GM12878 (cell line): Measurements from ENCODE around the gene IGSF23. TPM values are rescaled to one million over a fixed set of nuclear protein-coding genes. Genes with fewer than 3 reads are reported as not detected.
"Not testable (repeated sequence)": the region's sequence is repeated elsewhere in the genome, so short reads cannot be mapped to it uniquely, and the experiment has no call there.

Experiments used
- ATAC-seq: fragments of 200-7000 bp; cut with Tn5 transposase; 3 replicates; pipeline ENCODE4 v1.9.1; 2020; ENCODE audit warnings: mild to moderate bottlenecking, moderate library complexity
- BruUV-seq: library from RNA; stranded (reverse); fragments of 400-500 nt; replicated peaks from 2 replicates; lab custom pipeline; 2021; lab: Mats Ljungman, UMichigan
- CTCF ChIA-PET: fragments of 300-600 bp; sonication (Branson Sonifier 250); formaldehyde crosslinking; extraction: SDS; loops from one replicate; lab custom pipeline; 2021; ENCODE audit warnings: inconsistent platforms; lab: Yijun Ruan, JAX
- POLR2A ChIA-PET: fragments of 350-600 bp; formaldehyde crosslinking; extraction: SDS; loops from one replicate; lab custom pipeline; 2021; ENCODE audit warnings: inconsistent platforms; lab: Charles Lee
- RAD21 ChIA-PET: fragments of 300-600 bp; sonication (Branson Sonifier 250); formaldehyde crosslinking; loops from one replicate; lab custom pipeline; 2023; ENCODE audit warnings: antibody characterized with exemption; ENCODE audit not compliant: unreplicated experiment; lab: Charles Lee
- SMC1A ChIA-PET: fragments of 300-600 bp; sonication (Branson Sonifier 250); formaldehyde crosslinking; loops from one replicate; lab custom pipeline; 2023; ENCODE audit not compliant: unreplicated experiment, uncharacterized antibody; lab: Charles Lee
- DNase-seq: peaks from one replicate; pipeline ENCODE4 v3.0.0-alpha.2; 2011; ENCODE audit warnings: low read depth, low spot score
- FAIRE-seq: peaks from 3 replicates; lab custom pipeline; 2011; peaks lifted over from hg19 to GRCh38; lab: Jason Lieb, UNC
- H2AFZ ChIP-seq: 2 replicates; pipeline ENCODE4 v1.6.0; 2011; ENCODE audit warnings: low read depth, low read length, control low read depth; ENCODE audit not compliant: control insufficient read depth
- H3K27ac ChIP-seq: 2 replicates; pipeline ENCODE4 v1.5.1; 2011; ENCODE audit warnings: control low read depth; ENCODE audit not compliant: control insufficient read depth, insufficient read depth
- H3K27me3 ChIP-seq, 2 experiments: replicated peaks in 1 of 2; 2 replicates each; pipeline versions ENCODE4 v1.6.0 to v1.6.1; 2011; ENCODE audit warnings: low read length in 1 of 2; ENCODE audit not compliant: control insufficient read depth in 2 of 2, insufficient read depth in 2 of 2
- H3K36me3 ChIP-seq, 2 experiments: 2 replicates each; pipeline ENCODE4 v1.5.1; 2011; ENCODE audit warnings: low read length in 1 of 2; ENCODE audit not compliant: control insufficient read depth in 2 of 2, insufficient read depth in 2 of 2
- H3K4me1 ChIP-seq: 2 replicates; pipeline ENCODE4 v1.6.1; 2011; ENCODE audit warnings: mild to moderate bottlenecking, low read length, moderate library complexity, mixed read lengths; ENCODE audit not compliant: control insufficient read depth, insufficient read depth
- H3K4me2 ChIP-seq: 2 replicates; pipeline ENCODE4 v1.6.0; 2011; ENCODE audit warnings: control low read depth; ENCODE audit not compliant: control insufficient read depth, insufficient read depth
- H3K4me3 ChIP-seq: fragments of 200-600 bp; sonication (generic); 2 replicates; pipeline ENCODE4 v1.5.1; 2016
- H3K79me2 ChIP-seq: 2 replicates; pipeline ENCODE4 v1.6.0; 2011; ENCODE audit warnings: low read length; ENCODE audit not compliant: control insufficient read depth, insufficient read depth
- H3K9ac ChIP-seq: 2 replicates; pipeline ENCODE4 v1.8.0; 2011; ENCODE audit warnings: low read length, control low read depth, mixed read lengths; ENCODE audit not compliant: control insufficient read depth, insufficient read depth
- H3K9me3 ChIP-seq: replicated peaks from 3 replicates; pipeline ENCODE4 v1.5.1; 2011; ENCODE audit warnings: mild to moderate bottlenecking, low read length; ENCODE audit not compliant: control insufficient read depth, insufficient read depth
- H4K20me1 ChIP-seq: 2 replicates; pipeline ENCODE4 v1.6.0; 2011; ENCODE audit not compliant: control insufficient read depth, insufficient read depth
- IRF5 ChIP-seq: fragments of 450-650 bp; IDR thresholded peaks from 2 replicates; pipeline ENCODE4 v1.6.1; 2017; ENCODE audit warnings: borderline replicate concordance
- MEF2A ChIP-seq: IDR thresholded peaks from 2 replicates; pipeline ENCODE4 v1.6.1; 2011; ENCODE audit warnings: low read depth, mild to moderate bottlenecking, low read length, moderate library complexity; ENCODE audit not compliant: insufficient read depth
- WGBS: methylation state at CpG from one replicate; pipeline ENCODE4 v1.1.6; 2016; ENCODE audit warnings: low lambda C conversion rate; ENCODE audit not compliant: insufficient replicate concordance, insufficient coverage; ENCODE audit errors: missing lambda C conversion rate; 5-methylcytosine and 5-hydroxymethylcytosine counted together
- in situ Hi-C: fragments of 300-500 bp; cut with MboI; formaldehyde crosslinking; loops from 9 replicates; pipeline ENCODE4 v1.14.3; 2018; ENCODE audit warnings: mixed read lengths
- intact Hi-C: fragments of 100-400 bp; cut with micrococcal nuclease; formaldehyde crosslinking; loops from one replicate; pipeline ENCODE4 v1.14.2; 2022; ENCODE audit not compliant: unreplicated experiment
- polyA plus RNA-seq, 11 experiments: library from polyadenylated mRNA; depleted of rRNA in 4 of 11; unstranded in 6 of 11; stranded (reverse) in 5 of 11; fragments of >200 nt; fragmentation: Nextera tagmentation in 4 of 11; fragmentation: Illumina TruSeq in 1 of 11; extraction: Ambion mirVana in 4 of 11; extraction: Trizol in 1 of 11; gene quantifications; 1 replicate in 1 of 11; 2 replicates in 10 of 11; pipeline versions ENCODE4 v1.2.1 to v1.2.3, GENCODE V29; 2011 to 2016; ENCODE audit warnings: inconsistent platforms in 2 of 11, missing spikeins in 2 of 11, low read depth in 1 of 11
- total RNA-seq, 4 experiments: library from RNA; depleted of rRNA in 3 of 4; stranded (reverse); fragments of >200 nt in 3 of 4; fragmentation: Illumina TruSeq in 1 of 4; extraction: Trizol in 1 of 4; gene quantifications; 2 replicates each; pipeline versions ENCODE4 v1.2.1 to v1.2.3, GENCODE V29; 2013 to 2021

The IGSF23 gene
- total and polyA plus RNA-seq, 10 of the 15 experiments (the other 5 are each of a cell fraction or from before 2014, with no cell fraction given) = not detected

GRCh38 chr19:44668985-44669764, 55.8 kb downstream of the IGSF23 start:
- DNase-seq = no peak
- SMC1A ChIA-PET = no interaction called here

GRCh38 chr19:44670027-44670426, 56.7 kb downstream of the IGSF23 start:
- RAD21 ChIA-PET, ATAC-seq, H3K4me1 ChIP-seq, FAIRE-seq, H3K36me3 ChIP-seq, H3K9me3 ChIP-seq, H3K27ac ChIP-seq, DNase-seq, H3K4me2 ChIP-seq, H2AFZ ChIP-seq, CTCF ChIA-PET, BruUV-seq, H3K79me2 ChIP-seq, SMC1A ChIA-PET, H3K9ac ChIP-seq, H3K27me3 ChIP-seq, in situ Hi-C loops, H3K4me3 ChIP-seq, H4K20me1 ChIP-seq, intact Hi-C loops, POLR2A ChIA-PET: not testable (repeated sequence)
- WGBS = 0% methylated on average over 1 of the region's 2 CpGs

More at GRCh38 chr19:44668985-44669764, 55.8 kb downstream of the IGSF23 start:
- Histone ChIP-seq H3K4me2 (no peak overlapping the region), H3K27me3 (no peaks in the 10 kb centered on the region), H3K4me3 (no peak overlapping the region), H4K20me1 (no peaks in the 10 kb centered on the region), H3K9ac (no peak overlapping the region), H3K9me3 (peaks cover 2% of the 10 kb centered on the region; the same call in 2 of the 3 replicates), H3K79me2 (no peaks in the 10 kb centered on the region), H3K36me3 (no peaks in the 10 kb centered on the region), H2AFZ (no peak overlapping the region), H3K27ac (no peak overlapping the region), H3K4me1 (no peaks in the 10 kb centered on the region)
- in situ Hi-C loops = no loop called here
- FAIRE-seq (no peak), ATAC-seq (no peak)
- TF ChIP-seq MEF2A = no peak
- no peak for TF ChIP-seq IRF5
- POLR2A ChIA-PET = no interaction called here
- RAD21 ChIA-PET = no interaction called here
- intact Hi-C loops = no loop called here
- WGBS = 50% methylated on average over 2 of the region's 2 CpGs
- BruUV-seq = no TSS peak
- CTCF ChIA-PET = interaction anchor here (0.9 kb wide), 1 partner anchor 55 kb away, joined by 3 read pairs; no protein-coding TSS in a partner anchor
